Testis (tissue), 2 donors: ENCODE data around the gene UNC13C.

Experiments
- CTCF ChIP-seq, 3 experiments: fragments of 450-650 bp in 2 of 3; fragments of 200-600 bp in 1 of 3; sonication (generic) in 1 of 3; IDR thresholded peaks; one replicate each; pipeline ENCODE4 v1.5.1; 2016 to 2019; ENCODE audit warnings: antibody characterized with exemption in 3 of 3, mild to moderate bottlenecking in 2 of 3, moderate library complexity in 1 of 3
- POLR2A ChIP-seq: fragments of 450-650 bp; IDR thresholded peaks from one replicate; pipeline ENCODE4 v1.6.1; 2017; ENCODE audit warnings: antibody characterized with exemption, mild to moderate bottlenecking, moderate library complexity

DNA sequence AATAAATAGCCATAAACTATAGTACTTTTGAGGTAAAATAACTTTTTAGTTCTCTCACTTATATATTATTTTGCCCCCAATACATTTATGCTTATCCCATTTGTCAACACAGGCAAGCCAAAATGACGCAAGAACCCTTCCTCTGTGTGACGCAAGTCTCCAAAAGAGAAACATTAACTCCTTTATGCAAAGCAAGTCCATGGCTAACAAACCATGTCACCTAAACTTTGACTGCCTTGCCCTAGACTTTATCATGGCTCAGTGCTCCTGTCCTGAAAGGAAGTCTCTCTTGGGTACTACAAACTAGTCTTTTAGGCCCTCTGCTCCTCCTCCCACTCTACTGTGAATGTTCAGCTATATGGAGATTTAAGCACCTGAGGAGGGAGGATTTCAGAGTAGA is 230.5 kb downstream of the UNC13C start:
- TF ChIP-seq CTCF (IDR thresholded peaks at IDR 0.05) (no peak), POLR2A (no peak)
